H9 (cell line): Measurements from ENCODE around the gene GPX2. TPM values are rescaled to one million over a fixed set of nuclear protein-coding genes. Genes with fewer than 3 reads are reported as not detected.

Experiments used
- DNase-seq: peaks from one replicate; pipeline ENCODE4 v3.0.0-alpha.2; 2017
- H2AFZ ChIP-seq: one replicate; pipeline ENCODE4 v1.6.1; 2013; ENCODE audit warnings: mild to moderate bottlenecking, low read length, control low read depth, moderate library complexity
- H2AK5ac ChIP-seq: 2 replicates; pipeline ENCODE4 v1.6.1; 2013; ENCODE audit warnings: low read length, control low read depth, mixed read lengths; ENCODE audit not compliant: insufficient read length
- H2BK120ac ChIP-seq: one replicate; pipeline ENCODE4 v1.6.1; 2013; ENCODE audit warnings: low read depth, mild to moderate bottlenecking, low read length, control low read depth, inconsistent platforms; ENCODE audit not compliant: poor library complexity, severe bottlenecking
- H2BK12ac ChIP-seq: 2 replicates; pipeline ENCODE4 v1.6.1; 2013; ENCODE audit warnings: low read length, control low read depth, mixed read lengths, low read depth; ENCODE audit not compliant: insufficient read length
- H2BK15ac ChIP-seq: 2 replicates; pipeline ENCODE4 v1.6.1; 2013; ENCODE audit warnings: low read depth, low read length, control low read depth
- H2BK20ac ChIP-seq: one replicate; pipeline ENCODE4 v1.6.1; 2013; ENCODE audit warnings: low read depth, mild to moderate bottlenecking, low read length, control low read depth, inconsistent platforms; ENCODE audit not compliant: poor library complexity, severe bottlenecking
- H2BK5ac ChIP-seq: 2 replicates; pipeline ENCODE4 v1.6.1; 2013; ENCODE audit warnings: low read length, control low read depth, mixed read lengths; ENCODE audit not compliant: insufficient read length
- H3K14ac ChIP-seq: 2 replicates; pipeline ENCODE4 v1.6.1; 2013; ENCODE audit warnings: low read length, control low read depth; ENCODE audit not compliant: insufficient read depth
- H3K18ac ChIP-seq: 2 replicates; pipeline ENCODE4 v1.6.1; 2013; ENCODE audit warnings: low read depth, mild to moderate bottlenecking, mixed read lengths, low read length, control low read depth; ENCODE audit not compliant: insufficient read length
- H3K23ac ChIP-seq: 2 replicates; pipeline ENCODE4 v1.6.1; 2013; ENCODE audit warnings: low read length, control low read depth, mixed read lengths, low read depth; ENCODE audit not compliant: insufficient read length
- H3K23me2 ChIP-seq: 2 replicates; pipeline ENCODE4 v1.6.1; 2013; ENCODE audit warnings: low read depth, mild to moderate bottlenecking, mixed read lengths, low read length, control low read depth; ENCODE audit not compliant: insufficient read length, poor library complexity, severe bottlenecking
- H3K27ac ChIP-seq: 2 replicates; pipeline ENCODE4 v1.5.1; 2013; ENCODE audit warnings: low read length, control low read depth, mixed read lengths, low read depth; ENCODE audit not compliant: insufficient read length
- H3K27me3 ChIP-seq: 2 replicates; pipeline ENCODE4 v1.6.1; 2013; ENCODE audit warnings: low read length, control low read depth, inconsistent platforms; ENCODE audit not compliant: insufficient read depth
- H3K4ac ChIP-seq: 2 replicates; pipeline ENCODE4 v1.6.1; 2013; ENCODE audit warnings: low read depth, mild to moderate bottlenecking, control low read depth, inconsistent platforms, low read length, moderate library complexity
- H3K4me1 ChIP-seq: 2 replicates; pipeline ENCODE4 v1.6.1; 2013; ENCODE audit warnings: low read length, control low read depth, inconsistent platforms; ENCODE audit not compliant: insufficient read depth
- H3K4me2 ChIP-seq: 2 replicates; pipeline ENCODE4 v1.6.1; 2013; ENCODE audit warnings: low read length, control low read depth, mixed read lengths; ENCODE audit not compliant: insufficient read length, insufficient read depth
- H3K56ac ChIP-seq: 2 replicates; pipeline ENCODE4 v1.6.1; 2013; ENCODE audit warnings: low read depth, mild to moderate bottlenecking, mixed read lengths, low read length, control low read depth; ENCODE audit not compliant: insufficient read length
- H3K79me1 ChIP-seq: 2 replicates; pipeline ENCODE4 v1.6.1; 2013; ENCODE audit warnings: low read depth, mild to moderate bottlenecking, moderate library complexity, low read length, control low read depth, inconsistent platforms; ENCODE audit not compliant: insufficient read depth, poor library complexity, severe bottlenecking
- H3K79me2 ChIP-seq: 2 replicates; pipeline ENCODE4 v1.6.1; 2013; ENCODE audit warnings: low read length, control low read depth, inconsistent platforms; ENCODE audit not compliant: insufficient read depth
- H3K9ac ChIP-seq: 2 replicates; pipeline ENCODE4 v1.6.1; 2013; ENCODE audit warnings: low read length, control low read depth, mixed read lengths; ENCODE audit not compliant: insufficient read length; ENCODE audit errors: extremely low read depth
- H3K9me3 ChIP-seq: one replicate; pipeline ENCODE4 v1.6.1; 2013; ENCODE audit warnings: low read depth, low read length, inconsistent platforms; ENCODE audit not compliant: control insufficient read depth
- H3T11ph ChIP-seq: one replicate; pipeline ENCODE4 v1.6.1; 2013; ENCODE audit warnings: mild to moderate bottlenecking, low read length, control low read depth, inconsistent platforms
- H4K20me1 ChIP-seq: one replicate; pipeline ENCODE4 v1.6.1; 2013; ENCODE audit not compliant: control insufficient read depth, insufficient read length, insufficient read depth
- H4K5ac ChIP-seq: 2 replicates; pipeline ENCODE4 v1.6.1; 2013; ENCODE audit warnings: low read depth, mild to moderate bottlenecking, mixed read lengths, low read length, control low read depth; ENCODE audit not compliant: insufficient read length
- H4K8ac ChIP-seq: replicated peaks from 2 replicates; pipeline ENCODE4 v1.6.1; 2013; ENCODE audit warnings: low read length, control low read depth, mixed read lengths, low read depth; ENCODE audit not compliant: insufficient read length
- H4K91ac ChIP-seq: 2 replicates; pipeline ENCODE4 v1.6.1; 2013; ENCODE audit warnings: low read depth, mild to moderate bottlenecking, moderate library complexity, mixed read lengths, low read length, control low read depth; ENCODE audit not compliant: insufficient read length
- H3K27ac Mint-ChIP-seq, 3 experiments: 2 replicates in 2 of 3; 3 replicates in 1 of 3; pipeline ENCODE4 v1.8.0; 2020 to 2021; ENCODE audit warnings: mixed read lengths in 3 of 3, mild to moderate bottlenecking in 1 of 3, moderate library complexity in 1 of 3
- H3K27me3 Mint-ChIP-seq: 2 replicates; pipeline ENCODE4 v1.8.0; 2021; ENCODE audit warnings: low read depth, mild to moderate bottlenecking, moderate library complexity, mixed read lengths
- H3K36me3 Mint-ChIP-seq, 3 experiments: 2 replicates in 2 of 3; 3 replicates in 1 of 3; pipeline ENCODE4 v1.8.0; 2020 to 2021; ENCODE audit warnings: low read depth in 3 of 3, mixed read lengths in 3 of 3; ENCODE audit not compliant: insufficient read depth in 1 of 3
- H3K4me1 Mint-ChIP-seq, 2 experiments: 2 replicates each; pipeline ENCODE4 v1.8.0; 2020; ENCODE audit warnings: mixed read lengths in 2 of 2
- H3K4me3 Mint-ChIP-seq, 2 experiments: 2 replicates in 1 of 2; 3 replicates in 1 of 2; pipeline ENCODE4 v1.8.0; 2020 to 2021; ENCODE audit warnings: mild to moderate bottlenecking in 2 of 2, mixed read lengths in 2 of 2, moderate library complexity in 1 of 2
- H3K9me3 Mint-ChIP-seq, 2 experiments: 2 replicates in 1 of 2; 3 replicates in 1 of 2; pipeline ENCODE4 v1.8.0; 2020; ENCODE audit warnings: mild to moderate bottlenecking in 2 of 2, mixed read lengths in 2 of 2, moderate library complexity in 1 of 2
- WGBS: extraction: QIAGEN DNeasy Blood & Tissue Kit; methylation state at CpG from one replicate; pipeline ENCODE4 v1.1.7; 2013; ENCODE audit warnings: missing lambda C conversion rate, low lambda C conversion rate, mixed read lengths; ENCODE audit not compliant: insufficient read length; ENCODE audit errors: extremely low coverage; 5-methylcytosine and 5-hydroxymethylcytosine counted together
- total RNA-seq: library from RNA; stranded (reverse); gene quantifications from 2 replicates; pipeline ENCODE4 v1.2.1, GENCODE V29; 2021
- TF ChIP-seq, protein P1 (sequence below): fragments of 200-600 bp; sonication (generic); conservative IDR thresholded peaks from 3 replicates; pipeline ENCODE4 v1.8.0; 2021; ENCODE audit warnings: antibody characterized with exemption, mild to moderate bottlenecking

GPX2 gene
- total RNA-seq, 1 experiment from 2014 or later = 0.79 TPM

DNA sequence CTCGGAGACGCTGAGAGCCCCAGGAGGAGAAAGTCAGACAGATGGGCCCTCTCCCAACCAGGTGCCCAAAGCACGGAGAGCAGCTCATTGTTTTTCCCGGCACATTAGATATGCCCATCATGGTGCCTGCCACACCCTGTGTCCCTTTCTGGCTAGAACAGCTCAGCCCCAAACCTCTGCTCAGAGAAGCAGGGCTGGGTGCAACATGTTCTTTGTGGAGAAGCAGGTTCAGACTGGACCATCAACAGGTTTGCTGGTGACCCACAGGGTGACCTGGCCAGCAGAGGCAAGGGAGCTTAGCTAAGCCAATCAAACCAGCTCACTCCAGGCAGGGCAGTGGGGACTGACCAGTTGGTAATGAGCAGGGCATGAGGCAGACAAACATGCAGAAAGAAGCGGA, 16.2 kb upstream of the GPX2 start:
- Histone ChIP-seq H2AK5ac (no peak overlapping the region), H4K8ac (no peak overlapping the region), H2AFZ (no peak overlapping the region), H3K18ac (no peak overlapping the region), H3K23me2 (no peaks in the 10 kb centered on the region), H3K56ac (no peak overlapping the region), H2BK5ac (no peak overlapping the region), H3K79me1 (no peaks in the 10 kb centered on the region), H4K20me1 (no peaks in the 10 kb centered on the region), H3K4me2 (no peak overlapping the region), H3K14ac (no peak overlapping the region), H3K79me2 (no peaks in the 10 kb centered on the region), H3K4me1 (peaks cover 18% of the 10 kb centered on the region; the same call in 1 of the 2 replicates), H2BK15ac (no peak overlapping the region), H2BK12ac (no peak overlapping the region), H3T11ph (no peak overlapping the region), H4K91ac (peak overlapping the region; percentile 17), H3K27me3 (no peaks in the 10 kb centered on the region), H2BK120ac (no peak overlapping the region), H2BK20ac (no peak overlapping the region), H3K9me3 (no peaks in the 10 kb centered on the region), H3K4ac (no peak overlapping the region), H3K27ac (no peak overlapping the region), H3K23ac (no peak overlapping the region), H4K5ac (no peak overlapping the region), H3K9ac (no peak overlapping the region)
- Mint-ChIP-seq H3K4me1 (peaks cover 46 to 55% of the 10 kb centered on the region in 2 experiments), H3K36me3 (peaks cover 3 to 7% (median 6%) of the 10 kb centered on the region in 3 experiments; a peak in 6 of 7 replicates), H3K27ac (0 out of 7 replicates have a peak overlapping the region, but pooled peaks of 1 of the 3 experiments have one; percentile 32), H3K27me3 (no peaks in the 10 kb centered on the region), H3K4me3 (no peak overlapping the region), H3K9me3 (no peaks in the 10 kb centered on the region; a peak in 2 of 5 replicates)
- TF ChIP-seq, protein P1, sequence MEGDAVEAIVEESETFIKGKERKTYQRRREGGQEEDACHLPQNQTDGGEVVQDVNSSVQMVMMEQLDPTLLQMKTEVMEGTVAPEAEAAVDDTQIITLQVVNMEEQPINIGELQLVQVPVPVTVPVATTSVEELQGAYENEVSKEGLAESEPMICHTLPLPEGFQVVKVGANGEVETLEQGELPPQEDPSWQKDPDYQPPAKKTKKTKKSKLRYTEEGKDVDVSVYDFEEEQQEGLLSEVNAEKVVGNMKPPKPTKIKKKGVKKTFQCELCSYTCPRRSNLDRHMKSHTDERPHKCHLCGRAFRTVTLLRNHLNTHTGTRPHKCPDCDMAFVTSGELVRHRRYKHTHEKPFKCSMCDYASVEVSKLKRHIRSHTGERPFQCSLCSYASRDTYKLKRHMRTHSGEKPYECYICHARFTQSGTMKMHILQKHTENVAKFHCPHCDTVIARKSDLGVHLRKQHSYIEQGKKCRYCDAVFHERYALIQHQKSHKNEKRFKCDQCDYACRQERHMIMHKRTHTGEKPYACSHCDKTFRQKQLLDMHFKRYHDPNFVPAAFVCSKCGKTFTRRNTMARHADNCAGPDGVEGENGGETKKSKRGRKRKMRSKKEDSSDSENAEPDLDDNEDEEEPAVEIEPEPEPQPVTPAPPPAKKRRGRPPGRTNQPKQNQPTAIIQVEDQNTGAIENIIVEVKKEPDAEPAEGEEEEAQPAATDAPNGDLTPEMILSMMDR = no peak
- DNase-seq = no peak
- no CpG with 5 or more reads among the region's 5 CpGs for WGBS
